ENCODE measurements around the gene KRT7.

Gene KRT7

DNA sequence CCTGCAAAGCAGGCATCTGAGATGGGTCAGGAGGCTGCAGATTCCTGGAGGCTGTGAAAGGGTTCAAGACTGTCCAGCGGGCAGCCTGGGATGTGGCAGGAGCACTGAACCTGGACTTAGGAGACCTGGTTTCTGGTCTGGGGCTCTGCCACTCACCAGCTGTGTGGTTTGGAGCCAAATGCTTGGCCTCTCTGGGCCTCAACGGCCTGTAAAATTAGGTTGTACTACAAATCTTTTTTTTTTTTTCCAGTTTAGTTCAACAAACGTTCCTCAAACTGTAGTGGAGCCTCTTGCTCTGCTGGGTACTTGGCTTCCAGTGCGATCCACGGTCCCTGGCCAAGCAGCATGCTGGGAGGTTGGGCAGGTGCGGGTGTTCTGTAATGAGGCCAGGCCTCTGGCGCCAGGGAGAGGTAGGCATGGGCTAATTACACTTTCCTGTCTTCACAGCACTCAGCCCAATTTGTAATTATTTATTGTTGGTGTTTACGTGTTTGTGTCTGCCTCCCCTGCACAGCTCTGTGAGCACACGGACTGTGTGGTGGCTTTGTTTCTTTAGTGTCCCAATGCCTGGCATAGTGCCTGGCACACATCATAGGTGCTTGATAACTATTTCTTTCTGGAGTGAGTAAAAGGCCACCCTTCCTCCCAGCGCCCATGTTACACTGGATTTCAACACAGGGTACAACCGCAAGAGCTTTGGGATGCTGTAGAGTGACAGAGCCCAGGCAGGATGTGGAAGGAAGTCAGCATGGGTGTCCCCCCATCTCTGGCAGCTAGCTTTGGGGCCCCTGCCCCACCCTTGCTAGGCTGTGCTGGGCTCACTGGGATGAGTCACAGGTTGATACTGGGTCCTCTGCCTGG lies 35.4 kb upstream of the KRT7 start:
- no peak overlapping the region for H3K9ac ChIP-seq (ENCODE audit: low read length)
- H2BK15ac ChIP-seq (ENCODE audit: low read depth, poor library complexity, severe bottlenecking), result no peak overlapping the region
- no peak overlapping the region for H3K14ac ChIP-seq (ENCODE audit: low read length in 2 of 2)
- no peak overlapping the region for H3K4me3 ChIP-seq (ENCODE audit: insufficient read depth in 1 of 2, low read depth in 1 of 2, low read length in 2 of 2)
- H2AFZ ChIP-seq (ENCODE audit: low read depth, low read length), result no peak overlapping the region
- H2AK5ac ChIP-seq (ENCODE audit: low read length, severe bottlenecking), result peak overlapping the region; percentile 28
- H3K23ac ChIP-seq (ENCODE audit: low read length in 2 of 2), result no peak overlapping the region
- 84% methylated on average over 10 of the region's 11 CpGs for WGBS
- H3K4me1 ChIP-seq (ENCODE audit: control insufficient read depth, insufficient read depth, low read depth, low read length), result peaks cover 48% of the 10 kb centered on the region
- H2BK120ac ChIP-seq (ENCODE audit: low read depth, low read length), result no peak overlapping the region
- no peak overlapping the region for H3K4ac ChIP-seq (ENCODE audit: low read depth in 1 of 2, low read length in 2 of 2)
- H3K9me3 ChIP-seq (ENCODE audit: control insufficient read depth, low read length), result no peaks in the 10 kb centered on the region
- no peak overlapping the region for H3K27ac ChIP-seq (ENCODE audit: low read length, poor library complexity, severe bottlenecking)
- no peak overlapping the region for H2BK12ac ChIP-seq (ENCODE audit: low read length in 2 of 2)
- no peaks in the 10 kb centered on the region for H3K36me3 ChIP-seq (ENCODE audit: control insufficient read depth in 1 of 2, insufficient read depth in 2 of 2, low read depth in 1 of 2, low read length in 2 of 2)
- H4K91ac ChIP-seq (ENCODE audit: low read length), result no peak overlapping the region
- no peak overlapping the region for H2BK5ac ChIP-seq (ENCODE audit: low read depth, low read length, poor library complexity, severe bottlenecking)
- H3K18ac ChIP-seq (ENCODE audit: low read depth in 1 of 2, low read length in 2 of 2), result no peak overlapping the region
- H3K79me1 ChIP-seq (replicated peaks; ENCODE audit: low read length, poor library complexity, severe bottlenecking), result no peaks in the 10 kb centered on the region
- H4K8ac ChIP-seq (ENCODE audit: low read length), result peak overlapping the region; percentile 39
- no peak overlapping the region for H3K4me2 ChIP-seq (ENCODE audit: low read length, poor library complexity, severe bottlenecking)
- peaks cover 0 to 8% of the 10 kb centered on the region in 2 experiments for H3K27me3 ChIP-seq (ENCODE audit: control insufficient read depth in 1 of 2, insufficient read depth in 1 of 2, low read length in 2 of 2)
- DNase-seq, result no peak

DNA sequence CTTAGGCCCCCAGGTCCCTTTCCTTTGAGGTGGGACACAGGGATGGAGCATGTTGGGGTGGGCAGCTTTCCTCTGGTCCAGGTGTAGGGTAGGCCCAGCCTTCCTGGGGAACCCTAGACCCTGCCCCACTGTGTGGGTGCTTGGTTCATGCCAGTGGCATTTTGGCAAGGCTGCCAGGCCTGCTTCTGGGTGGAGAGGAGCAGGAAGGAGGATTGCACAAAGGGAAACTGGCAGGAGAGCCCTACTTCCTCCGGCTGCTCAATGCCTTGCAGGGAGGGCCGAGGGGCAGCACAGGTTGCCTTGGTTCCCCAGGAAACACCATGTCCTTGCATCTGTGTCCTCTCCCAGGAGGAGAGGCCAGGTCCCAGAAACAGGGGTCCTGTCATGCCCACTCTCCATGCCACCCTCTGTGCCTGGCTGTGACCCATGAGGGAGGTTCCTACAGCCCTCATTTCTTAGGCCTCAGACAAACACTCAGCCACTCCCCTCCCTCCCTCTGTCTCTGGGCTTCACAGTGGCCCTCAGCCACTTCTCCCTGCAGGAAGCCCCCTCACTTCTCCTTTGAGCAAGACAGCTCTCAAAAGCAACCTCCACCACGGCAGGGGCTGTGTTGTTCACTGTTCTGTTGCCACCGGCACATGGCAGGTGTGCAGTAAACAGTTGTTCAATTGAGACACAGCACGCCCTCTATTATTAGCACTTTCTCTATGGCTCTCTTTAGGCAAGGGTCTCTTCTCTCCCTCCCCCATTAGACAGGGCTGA lies 34.4 kb upstream of the KRT7 start:
- Histone ChIP-seq H3K14ac (ENCODE audit: low read length in 2 of 2) (no peak overlapping the region), H3K4me2 (ENCODE audit: low read length, poor library complexity, severe bottlenecking) (no peak overlapping the region), H3K79me1 (replicated peaks; ENCODE audit: low read length, poor library complexity, severe bottlenecking) (no peaks in the 10 kb centered on the region), H3K23ac (ENCODE audit: low read length in 2 of 2) (no peak overlapping the region), H2AK5ac (ENCODE audit: low read length, severe bottlenecking) (peak overlapping the region; percentile 37), H2BK15ac (ENCODE audit: low read depth, poor library complexity, severe bottlenecking) (peak overlapping the region; percentile 6), H2AFZ (ENCODE audit: low read depth, low read length) (no peak overlapping the region), H3K18ac (ENCODE audit: low read depth in 1 of 2, low read length in 2 of 2) (peak overlapping the region in 1 of 2 experiments; percentile 49), H2BK12ac (ENCODE audit: low read length in 2 of 2) (no peak overlapping the region), H3K27ac (ENCODE audit: low read length, poor library complexity, severe bottlenecking) (no peak overlapping the region), H3K27me3 (ENCODE audit: control insufficient read depth in 1 of 2, insufficient read depth in 1 of 2, low read length in 2 of 2) (peaks cover 0 to 8% of the 10 kb centered on the region in 2 experiments), H2BK5ac (ENCODE audit: low read depth, low read length, poor library complexity, severe bottlenecking) (no peak overlapping the region), H3K9ac (ENCODE audit: low read length) (no peak overlapping the region), H4K91ac (ENCODE audit: low read length) (peak overlapping the region; percentile 45), H3K4ac (ENCODE audit: low read depth in 1 of 2, low read length in 2 of 2) (no peak overlapping the region), H4K8ac (ENCODE audit: low read length) (no peak overlapping the region), H2BK120ac (ENCODE audit: low read depth, low read length) (no peak overlapping the region), H3K4me1 (ENCODE audit: control insufficient read depth, insufficient read depth, low read depth, low read length) (peaks cover 48% of the 10 kb centered on the region), H3K9me3 (ENCODE audit: control insufficient read depth, low read length) (no peaks in the 10 kb centered on the region), H3K36me3 (ENCODE audit: control insufficient read depth in 1 of 2, insufficient read depth in 2 of 2, low read depth in 1 of 2, low read length in 2 of 2) (no peaks in the 10 kb centered on the region), H3K4me3 (ENCODE audit: insufficient read depth in 1 of 2, low read depth in 1 of 2, low read length in 2 of 2) (no peak overlapping the region)
- WGBS, result 87% methylated on average over 5 of the region's 5 CpGs
- DNase-seq, result no peak

DNA sequence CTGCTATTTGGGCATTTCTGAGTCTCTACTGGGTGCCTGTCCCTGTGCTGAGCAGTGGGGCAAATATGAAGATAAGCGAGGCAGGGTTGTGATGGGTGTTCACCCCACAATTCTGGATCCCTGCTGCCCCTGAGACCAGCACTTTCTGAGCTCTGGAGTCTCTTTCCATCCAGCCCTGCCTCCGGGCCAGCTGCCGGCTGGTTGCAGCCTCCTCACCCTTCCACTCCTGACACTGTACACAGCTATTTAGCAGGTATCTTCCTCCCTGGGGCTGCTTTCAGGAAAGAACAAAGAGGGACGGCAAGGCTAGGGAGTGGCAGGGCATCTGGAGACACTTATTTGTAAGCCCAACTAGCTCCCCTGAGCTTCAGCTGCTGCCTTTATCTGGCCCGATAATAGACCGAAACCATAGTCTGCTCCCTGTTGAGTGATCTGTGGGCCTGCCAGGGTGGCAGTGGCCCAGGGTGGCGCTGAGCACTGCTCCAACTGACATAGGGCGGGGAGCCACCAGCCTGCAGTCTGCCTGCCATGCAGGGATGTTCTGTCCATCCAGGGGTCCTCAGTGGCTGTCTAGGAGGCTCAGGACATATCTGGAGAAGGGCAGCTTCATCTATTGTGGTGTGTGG lies 33.6 kb upstream of the KRT7 start:
- no peak overlapping the region for H4K8ac ChIP-seq (ENCODE audit: low read length)
- H2BK15ac ChIP-seq (ENCODE audit: low read depth, poor library complexity, severe bottlenecking), result no peak overlapping the region
- peak overlapping the region; percentile 63 for H2AK5ac ChIP-seq (ENCODE audit: low read length, severe bottlenecking)
- H3K36me3 ChIP-seq (ENCODE audit: control insufficient read depth in 1 of 2, insufficient read depth in 2 of 2, low read depth in 1 of 2, low read length in 2 of 2), result no peaks in the 10 kb centered on the region
- no peak overlapping the region for H3K4ac ChIP-seq (ENCODE audit: low read depth in 1 of 2, low read length in 2 of 2)
- no peaks in the 10 kb centered on the region for H3K79me1 ChIP-seq (replicated peaks; ENCODE audit: low read length, poor library complexity, severe bottlenecking)
- WGBS, result 94% methylated on average over 8 of the region's 8 CpGs
- no peak overlapping the region for H3K9ac ChIP-seq (ENCODE audit: low read length)
- H3K18ac ChIP-seq (ENCODE audit: low read depth in 1 of 2, low read length in 2 of 2), result peak overlapping the region in 1 of 2 experiments; percentile 38
- H2BK120ac ChIP-seq (ENCODE audit: low read depth, low read length), result no peak overlapping the region
- peaks cover 0 to 8% of the 10 kb centered on the region in 2 experiments for H3K27me3 ChIP-seq (ENCODE audit: control insufficient read depth in 1 of 2, insufficient read depth in 1 of 2, low read length in 2 of 2)
- H2BK5ac ChIP-seq (ENCODE audit: low read depth, low read length, poor library complexity, severe bottlenecking), result no peak overlapping the region
- no peak overlapping the region for H2AFZ ChIP-seq (ENCODE audit: low read depth, low read length)
- no peak overlapping the region for H3K14ac ChIP-seq (ENCODE audit: low read length in 2 of 2)
- no peaks in the 10 kb centered on the region for H3K9me3 ChIP-seq (ENCODE audit: control insufficient read depth, low read length)
- no peak overlapping the region for H3K4me2 ChIP-seq (ENCODE audit: low read length, poor library complexity, severe bottlenecking)
- H3K4me3 ChIP-seq (ENCODE audit: insufficient read depth in 1 of 2, low read depth in 1 of 2, low read length in 2 of 2), result no peak overlapping the region
- DNase-seq, result no peak
- no peak overlapping the region for H2BK12ac ChIP-seq (ENCODE audit: low read length in 2 of 2)
- H3K27ac ChIP-seq (ENCODE audit: low read length, poor library complexity, severe bottlenecking), result no peak overlapping the region
- H4K91ac ChIP-seq (ENCODE audit: low read length), result no peak overlapping the region
- peaks cover 47% of the 10 kb centered on the region for H3K4me1 ChIP-seq (ENCODE audit: control insufficient read depth, insufficient read depth, low read depth, low read length)
- no peak overlapping the region for H3K23ac ChIP-seq (ENCODE audit: low read length in 2 of 2)

All from mesenchymal stem cell (in vitro differentiated cells and primary cell).